BJ (cell line): ENCODE data around the gene CD33. TPM values are rescaled to one million over a fixed set of nuclear protein-coding genes. Genes with fewer than 3 reads are reported as not detected.

Experiments
- CTCF ChIA-PET: fragments of 350-600 bp; formaldehyde crosslinking; extraction: SDS; loops from one replicate; lab custom pipeline; 2021; ENCODE audit warnings: antibody characterized with exemption, inconsistent platforms; lab: Yijun Ruan, JAX
- POLR2A ChIA-PET: fragments of 300-600 bp; sonication (Branson Sonifier 250); formaldehyde crosslinking; extraction: SDS; loops from one replicate; lab custom pipeline; 2021; ENCODE audit warnings: antibody characterized with exemption; lab: Charles Lee
- DNase-seq: peaks from one replicate; pipeline ENCODE4 v3.0.0-alpha.2; 2011; ENCODE audit warnings: low read depth
- H3K27me3 ChIP-seq: 2 replicates; pipeline ENCODE4 v1.6.0; 2011; ENCODE audit warnings: low read length; ENCODE audit not compliant: control insufficient read depth, insufficient read depth
- H3K36me3 ChIP-seq: 2 replicates; pipeline ENCODE4 v1.5.1; 2011; ENCODE audit warnings: low read length; ENCODE audit not compliant: control insufficient read depth, insufficient read depth
- H3K4me3 ChIP-seq: 2 replicates; pipeline ENCODE4 v1.5.1; 2011; ENCODE audit warnings: low read depth, mild to moderate bottlenecking, control low read depth, low read length
- polyA plus RNA-seq: library from polyadenylated mRNA; depleted of rRNA; stranded (reverse); fragments of >200 nt; gene quantifications from 2 replicates; pipeline ENCODE4 v1.2.3, GENCODE V29; 2011
- TF ChIP-seq, protein P1 (sequence below): IDR thresholded peaks from 2 replicates; pipeline ENCODE4 v1.5.1; 2011; ENCODE audit warnings: low read depth, mild to moderate bottlenecking, control low read depth, inconsistent platforms, low read length, moderate library complexity; ENCODE audit not compliant: insufficient read depth

CD33 gene
- polyA plus RNA-seq, 1 experiment = not detected

DNA sequence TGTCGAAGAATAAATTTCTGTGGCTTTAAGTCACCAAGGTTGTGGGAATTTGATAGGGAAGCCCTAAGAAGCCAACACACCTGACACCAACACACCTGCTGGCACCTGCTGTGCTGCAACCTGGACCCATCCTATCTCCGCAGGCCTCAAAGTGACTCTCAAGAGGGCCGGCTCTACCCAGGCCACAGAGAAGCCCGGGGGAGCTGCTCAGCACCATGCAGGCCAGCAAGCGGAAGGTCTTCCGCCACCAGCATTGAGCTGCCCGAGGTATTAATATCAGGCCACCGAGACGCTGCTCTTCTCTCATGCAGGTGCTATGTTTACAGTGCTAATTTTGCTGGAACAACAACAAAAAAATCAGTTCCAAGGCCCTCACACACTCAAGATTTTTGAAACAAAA is 32.2 kb upstream of the CD33 start:
- ChIA-PET POLR2A (no interaction called here), CTCF (no interaction called here)
- H3K4me3 ChIP-seq = no peak overlapping the region
- no peaks in the 10 kb centered on the region for H3K36me3 ChIP-seq
- DNase-seq = no peak
- TF ChIP-seq, protein P1, sequence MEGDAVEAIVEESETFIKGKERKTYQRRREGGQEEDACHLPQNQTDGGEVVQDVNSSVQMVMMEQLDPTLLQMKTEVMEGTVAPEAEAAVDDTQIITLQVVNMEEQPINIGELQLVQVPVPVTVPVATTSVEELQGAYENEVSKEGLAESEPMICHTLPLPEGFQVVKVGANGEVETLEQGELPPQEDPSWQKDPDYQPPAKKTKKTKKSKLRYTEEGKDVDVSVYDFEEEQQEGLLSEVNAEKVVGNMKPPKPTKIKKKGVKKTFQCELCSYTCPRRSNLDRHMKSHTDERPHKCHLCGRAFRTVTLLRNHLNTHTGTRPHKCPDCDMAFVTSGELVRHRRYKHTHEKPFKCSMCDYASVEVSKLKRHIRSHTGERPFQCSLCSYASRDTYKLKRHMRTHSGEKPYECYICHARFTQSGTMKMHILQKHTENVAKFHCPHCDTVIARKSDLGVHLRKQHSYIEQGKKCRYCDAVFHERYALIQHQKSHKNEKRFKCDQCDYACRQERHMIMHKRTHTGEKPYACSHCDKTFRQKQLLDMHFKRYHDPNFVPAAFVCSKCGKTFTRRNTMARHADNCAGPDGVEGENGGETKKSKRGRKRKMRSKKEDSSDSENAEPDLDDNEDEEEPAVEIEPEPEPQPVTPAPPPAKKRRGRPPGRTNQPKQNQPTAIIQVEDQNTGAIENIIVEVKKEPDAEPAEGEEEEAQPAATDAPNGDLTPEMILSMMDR = no peak
- H3K27me3 ChIP-seq = no peaks in the 10 kb centered on the region

DNA sequence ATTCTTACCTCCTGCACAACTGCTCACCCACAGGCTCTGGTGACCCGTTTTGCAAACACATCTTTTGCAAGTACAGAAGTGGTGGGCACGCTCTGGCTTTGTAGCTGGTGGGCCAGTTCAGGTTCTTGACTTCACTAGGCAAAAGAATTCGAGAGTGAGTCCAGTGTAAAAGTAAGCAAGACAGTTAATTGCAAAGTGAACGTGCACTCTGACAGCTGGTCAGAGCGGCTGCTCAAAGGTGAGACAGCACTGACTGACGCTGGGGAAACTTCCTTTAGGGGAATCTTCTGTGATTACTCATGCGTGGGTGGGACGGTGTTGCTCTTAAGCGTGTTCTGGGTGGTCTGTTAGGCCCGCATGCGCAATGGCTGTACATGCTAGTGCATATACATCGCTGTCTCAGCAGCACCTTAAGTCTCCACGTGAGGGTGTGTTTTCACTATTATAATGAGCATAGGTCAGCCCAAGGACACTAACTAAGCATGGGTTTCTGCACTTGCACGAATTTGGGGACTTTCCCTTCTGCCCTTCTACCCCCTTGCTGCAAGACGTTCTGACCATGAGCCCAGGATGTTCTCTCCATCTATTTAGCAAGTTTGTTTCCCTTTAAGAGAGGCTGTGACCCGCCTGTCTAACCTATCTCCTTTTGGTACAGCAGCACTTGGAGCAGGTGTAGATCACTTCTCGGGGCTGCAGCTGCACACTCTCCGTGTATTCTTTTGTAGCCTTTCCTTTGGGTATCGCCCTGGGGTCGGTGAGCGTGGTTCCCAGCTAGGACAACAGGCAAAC is 30.2 kb upstream of the CD33 start:
- H3K27me3 ChIP-seq = no peaks in the 10 kb centered on the region
- POLR2A ChIA-PET = no interaction called here
- no peaks in the 10 kb centered on the region for H3K36me3 ChIP-seq
- CTCF ChIA-PET = no interaction called here
- H3K4me3 ChIP-seq = no peak overlapping the region
- no peak for DNase-seq
- TF ChIP-seq, protein P1 = no peak

DNA sequence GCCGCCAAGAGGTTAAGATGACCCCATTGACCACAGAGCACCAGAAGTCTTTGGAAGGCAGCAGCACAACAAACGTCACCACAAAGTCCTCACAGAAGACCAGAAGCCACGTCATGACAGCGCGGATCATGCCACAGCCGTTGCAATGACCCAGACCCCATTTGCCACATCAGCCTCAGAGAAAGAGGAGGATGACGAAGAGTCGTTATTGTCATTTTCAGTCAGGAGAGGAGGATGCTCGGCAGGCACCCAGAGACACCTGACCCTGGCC is 29.6 kb upstream of the CD33 start:
- TF ChIP-seq, protein P1 = no peak
- no peak for DNase-seq
- no peak overlapping the region for H3K4me3 ChIP-seq
- ChIA-PET POLR2A (no interaction called here), CTCF (no interaction called here)
- no peaks in the 10 kb centered on the region for H3K36me3 ChIP-seq
- H3K27me3 ChIP-seq = no peaks in the 10 kb centered on the region

DNA sequence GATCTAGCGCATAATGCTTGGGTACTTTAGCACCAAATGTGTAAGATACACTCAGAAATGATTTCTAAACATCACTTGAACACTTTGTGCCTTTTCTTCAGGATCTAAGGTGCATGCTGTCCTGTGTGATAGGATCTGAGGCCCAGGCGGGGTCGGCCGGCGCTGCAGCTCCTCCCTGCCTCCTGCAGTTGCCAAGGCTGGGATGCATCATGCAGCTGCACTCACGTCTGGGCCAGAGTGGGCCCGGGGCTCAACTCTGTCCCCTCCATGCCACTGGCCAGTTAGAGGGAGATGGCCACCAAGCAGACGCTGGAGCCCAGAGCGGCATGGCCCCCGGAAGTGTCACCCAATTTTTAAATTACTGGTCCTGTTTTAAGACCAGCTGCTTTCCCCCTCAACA is 29.3 kb upstream of the CD33 start:
- Histone ChIP-seq H3K36me3 (no peaks in the 10 kb centered on the region), H3K4me3 (no peak overlapping the region), H3K27me3 (no peaks in the 10 kb centered on the region)
- CTCF ChIA-PET = no interaction called here
- POLR2A ChIA-PET = no interaction called here
- TF ChIP-seq, protein P1 = no peak
- no peak for DNase-seq

- H3K27me3 ChIP-seq = no peaks in the 10 kb centered on the region
- ChIA-PET POLR2A (no interaction called here), CTCF (no interaction called here)
- no peaks in the 10 kb centered on the region for H3K36me3 ChIP-seq
- H3K4me3 ChIP-seq = no peak overlapping the region
- no peak for DNase-seq
- TF ChIP-seq, protein P1 = no peak
Observed at GRCh38 chr19:51196181-51196580, 28.7 kb upstream of the CD33 start.
